ENCODE results near the gene AEBP2.

- TF ChIP-seq CTCF (IDR thresholded peaks at IDR 0.05 in 4 of 5, conservative IDR thresholded peaks at IDR 0.05 in 1 of 5) (no peak), POLR2A (IDR thresholded peaks at IDR 0.05) (no peak)
Measured at GRCh38 chr12:19458733-19459132, 19.4 kb downstream of the AEBP2 start.

Measured in gastrocnemius medialis (tissue), 4 donors.